Osteoblast (primary cell): ENCODE results near the gene EME2. TPM values are rescaled to one million over a fixed set of nuclear protein-coding genes. Genes with fewer than 3 reads are reported as not detected.

Experiments used
- DNase-seq: peaks from one replicate; pipeline ENCODE4 v3.0.0; 2011; ENCODE audit warnings: low spot score, mixed read lengths; ENCODE audit not compliant: insufficient read length; ENCODE audit errors: missing footprints
- H2AFZ ChIP-seq: 2 replicates; pipeline ENCODE4 v1.6.0; 2011; ENCODE audit warnings: mild to moderate bottlenecking, low read length
- H3K27ac ChIP-seq: 2 replicates; pipeline ENCODE4 v1.5.1; 2011; ENCODE audit warnings: mild to moderate bottlenecking, low read depth, low read length, moderate library complexity
- H3K27me3 ChIP-seq: 2 replicates; pipeline ENCODE4 v1.6.0; 2012; ENCODE audit warnings: mild to moderate bottlenecking, control low read depth, inconsistent platforms, low read length, moderate library complexity; ENCODE audit not compliant: insufficient read depth
- H3K36me3 ChIP-seq: 2 replicates; pipeline ENCODE4 v1.5.1; 2011; ENCODE audit warnings: mild to moderate bottlenecking, low read length, control low read depth, moderate library complexity; ENCODE audit not compliant: insufficient read depth
- H3K4me1 ChIP-seq: 2 replicates; pipeline ENCODE4 v1.5.1; 2011; ENCODE audit warnings: mild to moderate bottlenecking, low read length, control low read depth, moderate library complexity; ENCODE audit not compliant: insufficient read depth
- H3K4me2 ChIP-seq: 2 replicates; pipeline ENCODE4 v1.6.0; 2011; ENCODE audit warnings: mild to moderate bottlenecking, low read length; ENCODE audit not compliant: insufficient read depth
- H3K4me3 ChIP-seq: fragments of 200-600 bp; sonication (generic); 3 replicates; pipeline ENCODE4 v1.5.1; 2012; ENCODE audit warnings: mild to moderate bottlenecking, low read length, inconsistent platforms; ENCODE audit not compliant: insufficient read depth
- H3K79me2 ChIP-seq: 2 replicates; pipeline ENCODE4 v1.6.0; 2012; ENCODE audit warnings: mild to moderate bottlenecking, low read length, control low read depth, inconsistent platforms; ENCODE audit not compliant: insufficient read depth
- H3K9me3 ChIP-seq: 2 replicates; pipeline ENCODE4 v1.5.1; 2011; ENCODE audit warnings: low read depth, low read length, control low read depth
- H4K20me1 ChIP-seq: 2 replicates; pipeline ENCODE4 v1.6.0; 2012; ENCODE audit warnings: mild to moderate bottlenecking, low read length, control low read depth; ENCODE audit not compliant: insufficient read depth
- total RNA-seq: library from RNA; depleted of rRNA; stranded (reverse); fragments of >200 nt; gene quantifications from 2 replicates; pipeline ENCODE4 v1.2.3, GENCODE V29; 2012
- TF ChIP-seq, protein P1 (sequence below): IDR thresholded peaks from 2 replicates; pipeline ENCODE4 v1.5.1; 2011; ENCODE audit warnings: mild to moderate bottlenecking, low read depth, low read length, moderate library complexity; ENCODE audit errors: extremely low read depth

The EME2 gene
- total RNA-seq, 1 donor = 16.3 TPM

DNA sequence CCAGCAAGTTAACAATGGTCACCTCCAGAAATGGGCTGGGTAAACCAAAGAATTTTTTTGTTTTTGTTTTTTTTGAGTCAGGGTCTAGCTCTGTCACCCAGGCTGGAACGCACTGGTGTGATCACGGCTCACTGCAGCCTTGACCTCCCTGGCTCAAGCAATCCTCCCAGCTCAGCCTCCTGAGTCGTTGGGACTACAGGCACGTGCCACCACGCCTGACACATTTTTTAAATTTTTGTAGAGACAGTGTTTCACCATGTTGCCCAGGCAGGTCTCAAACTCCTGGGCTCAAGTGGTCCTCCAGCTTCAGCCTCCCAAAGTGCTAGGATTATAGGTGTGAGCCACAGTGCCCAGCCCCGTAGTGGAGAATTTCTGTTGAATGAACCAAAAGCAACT, 8.1 kb downstream of the EME2 start:
- H3K4me3 ChIP-seq = no peak overlapping the region

DNA sequence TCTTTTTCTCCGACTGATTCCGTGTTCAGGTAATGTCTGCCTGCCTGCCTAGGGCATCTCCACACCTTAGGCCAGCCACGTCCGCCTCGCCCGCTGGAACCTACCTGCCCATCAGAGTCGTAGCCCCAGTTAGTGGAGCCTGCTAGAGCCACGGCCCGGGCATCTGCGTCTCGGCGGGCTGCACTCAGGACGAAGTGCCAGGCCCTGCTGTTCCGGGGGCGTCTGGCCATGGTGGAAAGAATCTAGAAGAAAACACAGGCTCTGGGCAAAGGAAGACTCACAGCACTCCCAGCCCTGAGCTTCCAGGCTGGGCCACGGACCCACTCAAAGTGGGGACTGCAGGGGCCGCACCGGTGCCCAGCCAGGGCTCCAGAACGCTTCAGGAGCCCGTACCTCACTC, 8.6 kb downstream of the EME2 start:
- peaks cover 38% of the 10 kb centered on the region for H3K79me2 ChIP-seq

More for the DNA sequence above, 8.1 kb downstream of the EME2 start:
- no peaks in the 10 kb centered on the region for H3K9me3 ChIP-seq
- DNase-seq = no peak
- H3K27ac ChIP-seq = no peak overlapping the region
- peaks cover 28% of the 10 kb centered on the region for H3K36me3 ChIP-seq
- peaks cover 19% of the 10 kb centered on the region for H3K4me1 ChIP-seq
- peaks cover 35% of the 10 kb centered on the region for H4K20me1 ChIP-seq
- no peak overlapping the region for H2AFZ ChIP-seq
- TF ChIP-seq, protein P1, sequence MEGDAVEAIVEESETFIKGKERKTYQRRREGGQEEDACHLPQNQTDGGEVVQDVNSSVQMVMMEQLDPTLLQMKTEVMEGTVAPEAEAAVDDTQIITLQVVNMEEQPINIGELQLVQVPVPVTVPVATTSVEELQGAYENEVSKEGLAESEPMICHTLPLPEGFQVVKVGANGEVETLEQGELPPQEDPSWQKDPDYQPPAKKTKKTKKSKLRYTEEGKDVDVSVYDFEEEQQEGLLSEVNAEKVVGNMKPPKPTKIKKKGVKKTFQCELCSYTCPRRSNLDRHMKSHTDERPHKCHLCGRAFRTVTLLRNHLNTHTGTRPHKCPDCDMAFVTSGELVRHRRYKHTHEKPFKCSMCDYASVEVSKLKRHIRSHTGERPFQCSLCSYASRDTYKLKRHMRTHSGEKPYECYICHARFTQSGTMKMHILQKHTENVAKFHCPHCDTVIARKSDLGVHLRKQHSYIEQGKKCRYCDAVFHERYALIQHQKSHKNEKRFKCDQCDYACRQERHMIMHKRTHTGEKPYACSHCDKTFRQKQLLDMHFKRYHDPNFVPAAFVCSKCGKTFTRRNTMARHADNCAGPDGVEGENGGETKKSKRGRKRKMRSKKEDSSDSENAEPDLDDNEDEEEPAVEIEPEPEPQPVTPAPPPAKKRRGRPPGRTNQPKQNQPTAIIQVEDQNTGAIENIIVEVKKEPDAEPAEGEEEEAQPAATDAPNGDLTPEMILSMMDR = no peak
- peak overlapping the region; percentile 86 for H3K4me2 ChIP-seq
- no peaks in the 10 kb centered on the region for H3K27me3 ChIP-seq
- H3K79me2 ChIP-seq = peaks cover 38% of the 10 kb centered on the region

DNA sequence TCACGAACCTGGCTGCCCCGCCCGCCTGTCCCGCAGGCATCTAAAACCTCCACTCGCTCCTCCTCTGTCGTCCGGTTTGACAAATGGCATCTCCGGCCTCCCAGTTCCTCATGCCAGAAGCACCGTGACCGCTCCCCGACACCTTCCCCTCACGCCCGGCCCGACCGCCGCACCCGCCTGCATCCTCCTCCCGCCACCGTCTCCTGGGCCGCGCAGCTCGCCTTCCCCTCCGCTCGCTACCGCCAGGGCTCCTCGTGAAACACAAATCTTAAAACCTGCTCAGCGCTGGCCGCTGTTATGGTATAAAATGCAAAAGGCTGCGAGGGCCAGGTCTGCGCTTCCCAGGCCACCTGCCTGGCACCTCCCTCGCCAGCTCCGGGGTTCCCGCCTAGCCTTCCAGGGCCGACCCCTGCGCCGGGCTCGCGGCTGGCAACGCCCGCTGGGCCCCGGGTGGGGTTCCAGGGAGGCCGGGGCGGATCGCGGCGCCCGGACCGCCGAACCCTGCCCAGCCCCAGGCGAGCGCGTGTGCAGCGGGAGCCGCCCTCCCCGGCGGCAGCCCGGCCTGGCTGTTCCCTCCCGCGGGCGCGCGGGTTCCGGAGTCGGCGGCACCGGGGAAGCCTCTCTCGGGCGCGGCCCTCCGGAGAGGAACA, 9.3 kb downstream of the EME2 start:
- H3K79me2 ChIP-seq = peaks cover 42% of the 10 kb centered on the region
- peaks cover 43% of the 10 kb centered on the region for H4K20me1 ChIP-seq
- no peaks in the 10 kb centered on the region for H3K27me3 ChIP-seq
- peak overlapping the region; percentile 86 for H3K4me2 ChIP-seq
- peak; percentile 97 for DNase-seq
- TF ChIP-seq, protein P1 = no peak
- peaks cover 24% of the 10 kb centered on the region for H3K36me3 ChIP-seq
- H2AFZ ChIP-seq = no peak overlapping the region
- no peaks in the 10 kb centered on the region for H3K9me3 ChIP-seq
- peaks cover 19% of the 10 kb centered on the region for H3K4me1 ChIP-seq
- H3K27ac ChIP-seq = peak overlapping the region; percentile 12
- peak overlapping the region; percentile 96 for H3K4me3 ChIP-seq

More for the DNA sequence above, 8.6 kb downstream of the EME2 start:
- Histone ChIP-seq H3K4me1 (peaks cover 19% of the 10 kb centered on the region), H3K36me3 (peaks cover 26% of the 10 kb centered on the region), H3K4me3 (peak overlapping the region; percentile 96), H4K20me1 (peaks cover 39% of the 10 kb centered on the region), H3K4me2 (peak overlapping the region; percentile 86), H3K27ac (no peak overlapping the region), H2AFZ (no peak overlapping the region), H3K9me3 (no peaks in the 10 kb centered on the region), H3K27me3 (no peaks in the 10 kb centered on the region)
- TF ChIP-seq, protein P1 = no peak
- DNase-seq = peak; percentile 89

DNA sequence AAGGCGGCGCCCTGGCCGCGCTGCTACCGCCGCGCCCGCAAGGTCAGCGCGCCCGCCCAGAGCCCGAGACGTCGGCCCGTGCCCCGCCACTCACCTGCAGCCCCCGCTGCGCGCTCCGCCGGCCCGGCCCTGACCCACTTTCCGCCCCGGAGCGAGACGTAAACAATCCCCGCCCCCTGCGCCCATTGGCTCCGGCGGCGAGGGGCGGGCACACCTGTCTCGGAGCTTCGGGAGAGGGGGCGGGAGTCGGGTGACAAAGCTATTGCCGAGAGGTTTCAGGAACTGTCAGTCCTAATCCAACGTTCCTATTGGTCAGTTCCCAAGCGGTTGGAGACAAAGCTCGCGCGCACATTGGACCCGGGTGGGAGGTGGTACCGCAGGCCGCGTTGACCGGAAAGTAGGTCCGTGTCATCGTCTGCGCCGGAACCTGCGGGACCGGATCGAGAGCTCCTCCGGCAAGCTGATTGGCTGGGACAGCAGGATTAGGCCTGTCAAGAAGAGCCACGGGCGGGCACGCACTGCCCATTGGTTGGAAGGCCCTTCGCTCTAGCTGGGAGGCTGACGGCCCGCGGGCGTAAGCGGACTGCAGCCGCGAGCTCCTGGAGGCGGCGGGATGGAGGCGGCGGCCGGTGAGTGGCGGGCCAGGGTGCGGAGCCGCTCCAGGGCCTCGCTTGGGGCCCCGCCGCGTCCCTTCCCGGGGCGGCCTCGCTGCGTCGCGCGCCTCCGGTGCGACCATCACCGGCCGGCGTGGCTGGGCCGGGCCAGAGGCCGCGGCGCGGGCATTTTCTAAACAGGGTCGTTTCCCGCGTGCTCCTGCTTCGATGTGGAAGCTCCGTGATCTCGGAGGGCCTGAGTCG, 10.0 kb downstream of the EME2 start, which contains the start of the genes NUBP2 and SPSB3:
Gene NUBP2 (plus strand): TSS at position 553 of the 857 bp plus-strand sequence. CDS start 61 bp downstream, at position 614.
Gene SPSB3 (minus strand): TSS at position 164 of the 857 bp plus-strand sequence. CDS start 1,088 bp downstream, outside the sequence.
- H3K27ac ChIP-seq = peak within 1 kb of the TSS; percentile 74
- H3K9me3 ChIP-seq = no peaks in the 10 kb centered on the region
- peak within 1 kb of the TSS; percentile 99 for H3K4me2 ChIP-seq
- H3K27me3 ChIP-seq = no peaks in the 10 kb centered on the region
- peak within 1 kb of the TSS; percentile 96 for H3K4me3 ChIP-seq
- H2AFZ ChIP-seq = peak within 1 kb of the TSS; percentile 74
- H3K36me3 ChIP-seq = peaks cover 22% of the 10 kb centered on the region
- DNase-seq = peak; percentile 100
- peaks cover 42% of the 10 kb centered on the region for H4K20me1 ChIP-seq
- TF ChIP-seq, protein P1 = no peak
- peaks cover 19% of the 10 kb centered on the region for H3K4me1 ChIP-seq
- peaks cover 49% of the 10 kb centered on the region for H3K79me2 ChIP-seq
